Neural progenitor cell (in vitro differentiated cells): ENCODE measurements around the gene PGAP6.

ENCODE experiments used
- CTCF ChIP-seq: fragments of 200-600 bp; sonication (generic); IDR thresholded peaks from 2 replicates; pipeline ENCODE4 v1.5.1; 2017; ENCODE audit warnings: antibody characterized with exemption, mild to moderate bottlenecking
- EZH2 ChIP-seq: fragments of 200-600 bp; sonication (generic); IDR thresholded peaks from 2 replicates; pipeline ENCODE4 v1.6.1; 2017; ENCODE audit warnings: antibody characterized with exemption, mild to moderate bottlenecking, moderate library complexity
- EZH2phosphoT487 ChIP-seq: fragments of 200-600 bp; sonication (generic); IDR thresholded peaks from 2 replicates; pipeline ENCODE4 v1.6.1; 2017; ENCODE audit warnings: antibody characterized with exemption

- no peak for TF ChIP-seq CTCF
- no peak for TF ChIP-seq EZH2
- TF ChIP-seq EZH2phosphoT487: no peak
Observed at GRCh38 chr16:427250-427649, 45.5 kb upstream of the PGAP6 start.
